Erythroblast (primary cell): ENCODE measurements around the gene DOCK3.

Source experiments
- GATA1 ChIP-seq: IDR thresholded peaks from 2 replicates; pipeline ENCODE4 v1.6.1; 2011; ENCODE audit warnings: low read depth, mild to moderate bottlenecking, control low read depth, low read length, moderate library complexity
- POLR2A ChIP-seq: IDR thresholded peaks from 2 replicates; pipeline ENCODE4 v1.6.1; 2011; ENCODE audit warnings: mild to moderate bottlenecking, low read length

DNA sequence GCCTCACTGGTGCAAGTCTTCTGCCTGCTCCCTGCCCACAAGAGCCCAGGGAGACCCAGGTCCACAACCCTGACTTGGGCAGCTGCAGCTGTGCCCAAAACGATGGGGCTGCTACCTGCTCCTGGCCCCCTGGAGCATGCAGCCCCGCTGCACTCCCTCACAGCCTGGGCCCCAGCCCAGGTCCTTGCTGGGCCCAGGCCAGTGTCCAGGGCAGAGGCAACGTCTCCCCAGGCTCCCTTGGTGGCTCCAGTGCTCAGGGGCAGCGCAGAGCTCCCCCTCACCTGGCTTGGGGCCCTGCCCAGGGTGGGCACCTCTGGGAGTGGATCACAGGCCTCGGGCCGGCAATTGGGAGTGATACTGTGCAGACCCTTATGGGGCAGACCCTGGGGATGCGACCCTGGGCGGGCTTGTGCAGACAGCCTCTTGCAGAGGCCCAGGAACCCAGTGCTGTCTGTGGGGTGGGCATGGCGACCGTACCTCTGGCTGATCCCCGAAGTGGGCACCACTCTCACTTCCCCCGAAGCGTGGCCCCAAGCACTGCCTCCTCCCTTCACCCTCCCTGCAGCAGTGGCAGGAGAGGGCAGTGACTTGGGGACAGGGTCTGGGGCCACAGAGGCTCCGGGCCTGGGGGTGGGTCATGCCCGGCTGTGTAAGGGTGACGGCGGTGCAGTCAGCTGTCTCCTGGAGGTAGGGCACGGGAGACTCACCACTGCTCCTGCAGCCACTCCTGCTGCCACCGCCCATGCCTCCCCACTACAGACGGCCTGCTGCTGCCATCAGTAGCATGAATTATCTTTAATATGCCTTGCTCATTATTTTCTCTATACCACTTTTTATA lies 255.9 kb downstream of the DOCK3 start:
- TF ChIP-seq POLR2A (no peak), GATA1 (no peak)
